HCT116 (cell line): Measurements from ENCODE around the gene MLLT6. TPM values are rescaled to one million over a fixed set of nuclear protein-coding genes. Genes with fewer than 3 reads are reported as not detected.

Source experiments
- ATAC-seq: fragments of 200-7000 bp; cut with Tn5 transposase; 2 replicates; pipeline ENCODE4 v1.9.1; 2020; ENCODE audit warnings: mild to moderate bottlenecking, moderate library complexity
- BruUV-seq: library from RNA; stranded (reverse); fragments of 400-500 nt; replicated peaks from 2 replicates; lab custom pipeline; 2021; lab: Mats Ljungman, UMichigan
- CTCF ChIA-PET: fragments of 300-600 bp; sonication (Branson Sonifier 250); formaldehyde crosslinking; loops from one replicate; lab custom pipeline; 2021; ENCODE audit warnings: antibody characterized with exemption; lab: Charles Lee
- POLR2A ChIA-PET: fragments of 300-600, 350-600 bp; sonication (Branson Sonifier 250); formaldehyde crosslinking; loops from one replicate; lab custom pipeline; 2021; ENCODE audit warnings: antibody characterized with exemption; lab: Charles Lee
- RAD21 ChIA-PET, 2 experiments: fragments of 300-600 bp; sonication (Branson Sonifier 250); formaldehyde crosslinking; loops; one replicate each; lab custom pipeline; 2023; ENCODE audit warnings: low total read pairs in 2 of 2; ENCODE audit not compliant: uncharacterized antibody in 2 of 2, unreplicated experiment in 2 of 2, low non-redundant PET in 1 of 2; lab: Charles Lee
- DNase-seq: peaks from one replicate; pipeline ENCODE4 v3.0.0-alpha.2; 2010; ENCODE audit warnings: low read depth, low spot score
- H2AFZ ChIP-seq: fragments of 200-600 bp; shearing (Covaris generic), sonication (generic); 2 replicates; pipeline ENCODE4 v1.6.1; 2017; ENCODE audit warnings: low read depth, mixed run types, mixed read lengths, antibody characterized with exemption, low read length; ENCODE audit not compliant: poor library complexity, severe bottlenecking
- H3K27ac ChIP-seq: 2 replicates; pipeline ENCODE4 v1.5.1; 2012; ENCODE audit warnings: low read depth, low read length
- H3K27me3 ChIP-seq: fragments of 200-600 bp; sonication (generic); 2 replicates; pipeline ENCODE4 v1.6.1; 2016; ENCODE audit warnings: mixed run types, low read length, mixed read lengths; ENCODE audit not compliant: insufficient read depth
- H3K36me3 ChIP-seq, 2 experiments: fragments of 200-500 bp in 1 of 2; fragments of 200-600 bp in 1 of 2; sonication (Bioruptor generic) in 1 of 2; sonication (generic) in 1 of 2; 2 replicates each; pipeline versions ENCODE4 v1.5.1 to v1.6.1; 2014 to 2016; ENCODE audit warnings: low read length in 2 of 2, inconsistent platforms in 1 of 2, mixed read lengths in 1 of 2, mixed run types in 1 of 2; ENCODE audit not compliant: insufficient read depth in 2 of 2, control insufficient read depth in 1 of 2
- H3K4me1 ChIP-seq, 2 experiments: fragments of 200-600 bp in 1 of 2; sonication (generic) in 1 of 2; 2 replicates each; pipeline versions ENCODE4 v1.5.1 to v1.6.1; 2012 to 2017; ENCODE audit warnings: low read length in 2 of 2, inconsistent platforms in 1 of 2, mild to moderate bottlenecking in 1 of 2, mixed read lengths in 1 of 2, mixed run types in 1 of 2, moderate library complexity in 1 of 2; ENCODE audit not compliant: insufficient read depth in 2 of 2, control insufficient read depth in 1 of 2
- H3K4me2 ChIP-seq: fragments of 200-600 bp; sonication (generic); 2 replicates; pipeline ENCODE4 v1.6.1; 2017; ENCODE audit warnings: mixed run types, low read length, mixed read lengths
- H3K4me3 ChIP-seq, 2 experiments: fragments of 200-600 bp in 1 of 2; sonication (generic) in 1 of 2; replicated peaks in 1 of 2; 2 replicates each; pipeline ENCODE4 v1.5.1; 2011 to 2016; ENCODE audit warnings: low read length in 2 of 2, control low read depth in 1 of 2, low read depth in 1 of 2, mild to moderate bottlenecking in 1 of 2, mixed read lengths in 1 of 2, mixed run types in 1 of 2
- H3K79me2 ChIP-seq: fragments of 200-600 bp; sonication (generic); 2 replicates; pipeline ENCODE4 v1.6.1; 2017; ENCODE audit warnings: mild to moderate bottlenecking, mixed run types, low read length, moderate library complexity, mixed read lengths; ENCODE audit not compliant: insufficient read depth
- H3K9ac ChIP-seq: fragments of 200-600 bp; sonication (generic); 2 replicates; pipeline ENCODE4 v1.6.1; 2016; ENCODE audit warnings: low read length, mixed read lengths
- H3K9me2 ChIP-seq: fragments of 200-600 bp; sonication (generic), shearing (Covaris generic); 2 replicates; pipeline ENCODE4 v1.6.1; 2017; ENCODE audit warnings: mixed run types, mild to moderate bottlenecking, moderate library complexity; ENCODE audit not compliant: insufficient read depth
- H3K9me3 ChIP-seq, 2 experiments: fragments of 200-500 bp in 1 of 2; fragments of 200-600 bp in 1 of 2; sonication (Bioruptor generic) in 1 of 2; sonication (generic) in 1 of 2; 2 replicates each; pipeline ENCODE4 v1.6.1; 2014 to 2017; ENCODE audit warnings: low read length in 2 of 2, mixed read lengths in 2 of 2, inconsistent platforms in 1 of 2, low read depth in 1 of 2, mild to moderate bottlenecking in 1 of 2, mixed run types in 1 of 2, moderate library complexity in 1 of 2; ENCODE audit not compliant: control insufficient read depth in 1 of 2, insufficient read depth in 1 of 2
- H4K20me1 ChIP-seq: fragments of 200-600 bp; sonication (generic), shearing (Covaris generic); 2 replicates; pipeline ENCODE4 v1.6.1; 2017; ENCODE audit warnings: mixed run types, mild to moderate bottlenecking, moderate library complexity; ENCODE audit not compliant: insufficient read depth
- CEBPB ChIP-seq: IDR thresholded peaks from 2 replicates; pipeline ENCODE4 v1.6.1; 2012; ENCODE audit warnings: low read depth
- EGR1 ChIP-seq: IDR thresholded peaks from 2 replicates; pipeline ENCODE4 v1.6.1; 2012; ENCODE audit warnings: low read depth
- ELF1 ChIP-seq: IDR thresholded peaks from 2 replicates; pipeline ENCODE4 v1.6.1; 2012; ENCODE audit warnings: low read depth, borderline replicate concordance
- EZH2phosphoT487 ChIP-seq: fragments of 200-600 bp; IDR thresholded peaks from 2 replicates; pipeline ENCODE4 v1.6.1; 2018; ENCODE audit warnings: antibody characterized with exemption, borderline replicate concordance
- POLR2A ChIP-seq: IDR thresholded peaks from 2 replicates; pipeline ENCODE4 v1.7.0; 2011; ENCODE audit warnings: borderline replicate concordance; ENCODE audit not compliant: insufficient read depth, insufficient read length; ENCODE audit errors: extremely low read depth
- POLR2AphosphoS5 ChIP-seq: IDR thresholded peaks from 2 replicates; pipeline ENCODE4 v1.6.1; 2011; ENCODE audit warnings: mild to moderate bottlenecking, low read depth, low read length, moderate library complexity
- RAD21 ChIP-seq: IDR thresholded peaks from 2 replicates; pipeline ENCODE4 v1.6.1; 2012; ENCODE audit warnings: low read depth, mild to moderate bottlenecking
- SIN3A ChIP-seq: IDR thresholded peaks from 2 replicates; pipeline ENCODE4 v1.6.1; 2012; ENCODE audit warnings: low read depth
- SP1 ChIP-seq: IDR thresholded peaks from 2 replicates; pipeline ENCODE4 v1.6.1; 2012; ENCODE audit warnings: low read depth
- SRF ChIP-seq: IDR thresholded peaks from 2 replicates; pipeline ENCODE4 v1.6.1; 2012; ENCODE audit warnings: low read depth
- TCF7L2 ChIP-seq: IDR thresholded peaks from 2 replicates; pipeline ENCODE4 v1.7.0; 2011; ENCODE audit warnings: borderline replicate concordance, inconsistent platforms; ENCODE audit not compliant: insufficient read depth, insufficient read length; ENCODE audit errors: extremely low read depth
- YY1 ChIP-seq: IDR thresholded peaks from 2 replicates; pipeline ENCODE4 v1.6.1; 2011; ENCODE audit warnings: low read length, low read depth, moderate library complexity, mild to moderate bottlenecking; ENCODE audit not compliant: insufficient replicate concordance; ENCODE audit errors: extremely low read depth
- ZNF274 ChIP-seq: fragments of 200-500 bp; sonication (Bioruptor generic); IDR thresholded peaks from 2 replicates; pipeline ENCODE4 v1.6.1; 2014; ENCODE audit warnings: mild to moderate bottlenecking, low read depth, low read length, inconsistent platforms
- intact Hi-C: fragments of 100-400 bp; cut with micrococcal nuclease; formaldehyde crosslinking; loops from 2 replicates; pipeline ENCODE4 v1.10.0; 2022
- total RNA-seq: library from RNA; stranded (reverse); gene quantifications from one replicate; pipeline ENCODE4 v1.2.1, GENCODE V29; 2021; ENCODE audit not compliant: unreplicated experiment
- TF ChIP-seq, protein P1 (sequence below), 3 experiments: fragments of 200-600 bp in 1 of 3; sonication (generic) in 1 of 3; IDR thresholded peaks in 2 of 3; conservative IDR thresholded peaks in 1 of 3; 2 replicates each; pipeline ENCODE4 v1.5.1; 2012 to 2017; ENCODE audit warnings: low read depth in 2 of 3, low read length in 2 of 3, antibody characterized with exemption in 1 of 3, borderline replicate concordance in 1 of 3, control low read depth in 1 of 3, mild to moderate bottlenecking in 1 of 3, mixed read lengths in 1 of 3, mixed run types in 1 of 3, moderate library complexity in 1 of 3; ENCODE audit not compliant: insufficient read depth in 1 of 3
- TF ChIP-seq, protein P2 (sequence below): IDR thresholded peaks from 2 replicates; pipeline ENCODE4 v1.6.1; 2012
- TF ChIP-seq, protein P3 (sequence below): IDR thresholded peaks from 2 replicates; pipeline ENCODE4 v1.6.1; 2012; ENCODE audit warnings: low read depth

MLLT6 gene
- total RNA-seq, 1 experiment from 2014 or later, result 110 TPM

DNA sequence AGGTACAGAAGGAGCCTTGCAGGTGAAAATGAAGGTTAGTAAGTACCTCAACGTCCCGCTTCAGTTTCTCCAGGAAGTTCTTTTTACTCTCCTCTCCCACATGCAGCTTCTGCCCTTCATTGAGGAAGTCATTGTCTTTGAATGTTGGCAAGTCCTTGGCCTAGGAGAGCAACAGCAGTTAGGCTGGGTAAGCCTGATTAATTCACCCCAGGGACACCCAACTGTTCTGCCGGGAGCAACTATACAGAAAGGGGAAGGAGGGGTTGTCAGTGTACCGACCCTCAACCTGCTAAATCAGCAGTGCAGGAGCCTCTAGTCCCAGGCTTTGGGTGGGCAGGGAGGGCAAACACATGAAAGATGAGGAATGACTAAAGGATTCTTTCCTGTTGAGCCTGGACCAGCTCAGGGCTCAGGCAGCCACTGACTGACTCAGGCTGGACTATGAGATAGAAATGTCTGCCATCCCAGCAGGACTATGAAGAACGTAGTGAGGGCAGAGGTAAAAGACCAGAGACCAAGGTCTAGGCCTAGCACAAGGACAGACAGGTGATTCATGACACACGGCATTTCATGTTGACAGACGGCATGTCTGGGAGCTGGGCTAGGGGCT lies 72.7 kb downstream of the MLLT6 start:
- Histone ChIP-seq H3K27me3 (no peaks in the 10 kb centered on the region), H3K4me2 (no peak overlapping the region), H3K9me3 (no peaks in the 10 kb centered on the region), H3K27ac (no peak overlapping the region), H3K36me3 (peaks cover 46 to 50% of the 10 kb centered on the region in 2 experiments; a peak in 3 of 4 replicates), H4K20me1 (no peaks in the 10 kb centered on the region), H3K4me3 (no peak overlapping the region), H3K79me2 (no peaks in the 10 kb centered on the region), H3K9me2 (no peaks in the 10 kb centered on the region), H3K4me1 (no peaks in the 10 kb centered on the region), H3K9ac (no peak overlapping the region)
- ATAC-seq (no peak), DNase-seq (no peak)
- POLR2A ChIA-PET, result no interaction called here
- BruUV-seq, result no TSS peak
- CTCF ChIA-PET, result interaction anchor here (0.9 kb wide), 1 partner anchor 395 kb away, joined by 3 read pairs; no protein-coding TSS in a partner anchor
- RAD21 ChIA-PET, result no interaction called here
- intact Hi-C loops, result no loop called here
- TF ChIP-seq POLR2AphosphoS5, result no peak
- TF ChIP-seq ZNF274, result no peak
- TF ChIP-seq SP1, result no peak
- TF ChIP-seq, protein P1, sequence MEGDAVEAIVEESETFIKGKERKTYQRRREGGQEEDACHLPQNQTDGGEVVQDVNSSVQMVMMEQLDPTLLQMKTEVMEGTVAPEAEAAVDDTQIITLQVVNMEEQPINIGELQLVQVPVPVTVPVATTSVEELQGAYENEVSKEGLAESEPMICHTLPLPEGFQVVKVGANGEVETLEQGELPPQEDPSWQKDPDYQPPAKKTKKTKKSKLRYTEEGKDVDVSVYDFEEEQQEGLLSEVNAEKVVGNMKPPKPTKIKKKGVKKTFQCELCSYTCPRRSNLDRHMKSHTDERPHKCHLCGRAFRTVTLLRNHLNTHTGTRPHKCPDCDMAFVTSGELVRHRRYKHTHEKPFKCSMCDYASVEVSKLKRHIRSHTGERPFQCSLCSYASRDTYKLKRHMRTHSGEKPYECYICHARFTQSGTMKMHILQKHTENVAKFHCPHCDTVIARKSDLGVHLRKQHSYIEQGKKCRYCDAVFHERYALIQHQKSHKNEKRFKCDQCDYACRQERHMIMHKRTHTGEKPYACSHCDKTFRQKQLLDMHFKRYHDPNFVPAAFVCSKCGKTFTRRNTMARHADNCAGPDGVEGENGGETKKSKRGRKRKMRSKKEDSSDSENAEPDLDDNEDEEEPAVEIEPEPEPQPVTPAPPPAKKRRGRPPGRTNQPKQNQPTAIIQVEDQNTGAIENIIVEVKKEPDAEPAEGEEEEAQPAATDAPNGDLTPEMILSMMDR (IDR thresholded peaks at IDR 0.05 in 2 of 3, conservative IDR thresholded peaks at IDR 0.05 in 1 of 3; ENCODE audit: borderline replicate concordance in 1 of 3, insufficient read depth in 1 of 3, low read depth in 2 of 3, low read length in 2 of 3), result no peak
- no peak for TF ChIP-seq ELF1
- no peak for TF ChIP-seq YY1
- TF ChIP-seq, protein P2, sequence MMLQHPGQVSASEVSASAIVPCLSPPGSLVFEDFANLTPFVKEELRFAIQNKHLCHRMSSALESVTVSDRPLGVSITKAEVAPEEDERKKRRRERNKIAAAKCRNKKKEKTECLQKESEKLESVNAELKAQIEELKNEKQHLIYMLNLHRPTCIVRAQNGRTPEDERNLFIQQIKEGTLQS, result no peak
- no peak for TF ChIP-seq CEBPB
- no peak for TF ChIP-seq EGR1
- TF ChIP-seq POLR2A, result no peak
- no peak for TF ChIP-seq TCF7L2
- TF ChIP-seq SIN3A, result no peak
- no peak for TF ChIP-seq RAD21
- TF ChIP-seq SRF, result no peak
- no peak for TF ChIP-seq EZH2phosphoT487
- TF ChIP-seq, protein P3, sequence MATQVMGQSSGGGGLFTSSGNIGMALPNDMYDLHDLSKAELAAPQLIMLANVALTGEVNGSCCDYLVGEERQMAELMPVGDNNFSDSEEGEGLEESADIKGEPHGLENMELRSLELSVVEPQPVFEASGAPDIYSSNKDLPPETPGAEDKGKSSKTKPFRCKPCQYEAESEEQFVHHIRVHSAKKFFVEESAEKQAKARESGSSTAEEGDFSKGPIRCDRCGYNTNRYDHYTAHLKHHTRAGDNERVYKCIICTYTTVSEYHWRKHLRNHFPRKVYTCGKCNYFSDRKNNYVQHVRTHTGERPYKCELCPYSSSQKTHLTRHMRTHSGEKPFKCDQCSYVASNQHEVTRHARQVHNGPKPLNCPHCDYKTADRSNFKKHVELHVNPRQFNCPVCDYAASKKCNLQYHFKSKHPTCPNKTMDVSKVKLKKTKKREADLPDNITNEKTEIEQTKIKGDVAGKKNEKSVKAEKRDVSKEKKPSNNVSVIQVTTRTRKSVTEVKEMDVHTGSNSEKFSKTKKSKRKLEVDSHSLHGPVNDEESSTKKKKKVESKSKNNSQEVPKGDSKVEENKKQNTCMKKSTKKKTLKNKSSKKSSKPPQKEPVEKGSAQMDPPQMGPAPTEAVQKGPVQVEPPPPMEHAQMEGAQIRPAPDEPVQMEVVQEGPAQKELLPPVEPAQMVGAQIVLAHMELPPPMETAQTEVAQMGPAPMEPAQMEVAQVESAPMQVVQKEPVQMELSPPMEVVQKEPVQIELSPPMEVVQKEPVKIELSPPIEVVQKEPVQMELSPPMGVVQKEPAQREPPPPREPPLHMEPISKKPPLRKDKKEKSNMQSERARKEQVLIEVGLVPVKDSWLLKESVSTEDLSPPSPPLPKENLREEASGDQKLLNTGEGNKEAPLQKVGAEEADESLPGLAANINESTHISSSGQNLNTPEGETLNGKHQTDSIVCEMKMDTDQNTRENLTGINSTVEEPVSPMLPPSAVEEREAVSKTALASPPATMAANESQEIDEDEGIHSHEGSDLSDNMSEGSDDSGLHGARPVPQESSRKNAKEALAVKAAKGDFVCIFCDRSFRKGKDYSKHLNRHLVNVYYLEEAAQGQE, result no peak
- TF ChIP-seq, all 23 proteins: peak for 0
- H2AFZ ChIP-seq, result no peak overlapping the region
